ENCODE measurements around the gene GID8. TPM values are rescaled to one million over a fixed set of nuclear protein-coding genes. Genes with fewer than 3 reads are reported as not detected.

Gene GID8
- total and polyA plus RNA-seq, 9 of the 15 experiments (the other 6 are each of a cell fraction or from before 2014, with no cell fraction given): 7.5 to 31.6 (median 22.2) TPM

GRCh38 chr20:62969179-62969760 lies 31.3 kb downstream of the GID8 start (continued):
- TF ChIP-seq MAZ (CRISPR knock-in tag; conservative IDR thresholded peaks at IDR 0.05 in 1 of 2, IDR thresholded peaks at IDR 0.05 in 1 of 2): no peak
- no peak for TF ChIP-seq SIN3A (IDR thresholded peaks at IDR 0.05; ENCODE audit: borderline replicate concordance in 2 of 2, control insufficient read depth in 1 of 2, low read depth in 2 of 2, low read length in 2 of 2)
- TF ChIP-seq HOMEZ (CRISPR knock-in tag; IDR thresholded peaks at IDR 0.05): no peak
- TF ChIP-seq U2AF2 (optimal IDR thresholded peaks at IDR 0.05; ENCODE audit: low read depth, low read length): no peak

- intact Hi-C loops (cut with micrococcal nuclease) (no loop called here), in situ Hi-C loops (cut with MboI) (no loop called here)
- H3K4me1 ChIP-seq (replicated peaks in 1 of 2; ENCODE audit: control insufficient read depth in 2 of 2, insufficient read depth in 2 of 2, low read length in 2 of 2): peaks cover 0 to 47% of the 10 kb centered on the region in 2 experiments; a peak in 3 of 5 replicates
- FAIRE-seq: no peak
- H3K27me3 ChIP-seq (ENCODE audit: control insufficient read depth in 2 of 2, insufficient read depth in 2 of 2, low read length in 2 of 2): peaks cover 34 to 94% of the 10 kb centered on the region in 2 experiments
- H4K20me1 ChIP-seq (replicated peaks; ENCODE audit: control insufficient read depth, insufficient read depth, low read length): peaks cover 3% of the 10 kb centered on the region; the same call in 1 of the 2 replicates
- no peak overlapping the region for H2AFZ ChIP-seq (ENCODE audit: low read depth, low read length)
- no peak overlapping the region for H3K27ac ChIP-seq (ENCODE audit: extremely low read depth, low read depth, low read length)
- no peaks in the 10 kb centered on the region for H3K9me3 ChIP-seq (replicated peaks; ENCODE audit: control insufficient read depth, insufficient read depth, low read depth, low read length)
- H3K4me3 ChIP-seq: no peak overlapping the region
- ChIA-PET POLR2A (interaction anchor here (0.7 to 1.0 kb wide), 2 partner anchors 34 to 44 kb away, joined by 3 to 5 read pairs; no protein-coding TSS in a partner anchor), CTCF (ENCODE audit: low intra/inter-chr PET ratio) (no interaction called here)
- DNase-seq (ENCODE audit: extremely low read depth in 1 of 4, low spot score in 3 of 4): no peak
- BruUV-seq (replicated peaks): no TSS peak
- no peaks in the 10 kb centered on the region for H3K9me1 ChIP-seq (ENCODE audit: control insufficient read depth, insufficient read depth, low read length)
- ATAC-seq: no peak
- no peaks in the 10 kb centered on the region for H3K36me3 ChIP-seq (ENCODE audit: control insufficient read depth, insufficient read depth, low read length)
- 4% methylated on average over 6 of the region's 8 CpGs for WGBS (ENCODE audit: insufficient coverage, low coverage, missing lambda C conversion rate)
- H3K9ac ChIP-seq (ENCODE audit: insufficient read depth in 1 of 2, low read depth in 2 of 2, low read length in 2 of 2): no peak overlapping the region
- H3K79me2 ChIP-seq (ENCODE audit: control insufficient read depth, insufficient read depth, low read length): no peaks in the 10 kb centered on the region
- H3K4me2 ChIP-seq (ENCODE audit: insufficient read depth, low read length): no peak overlapping the region
- TF ChIP-seq ZFX (CRISPR knock-in tag; IDR thresholded peaks at IDR 0.05) (no peak), ZBTB8A (IDR thresholded peaks at IDR 0.05; ENCODE audit: partially characterized antibody) (no peak), TARDBP (IDR thresholded peaks at IDR 0.05) (no peak), ZNF79 (CRISPR knock-in tag; IDR thresholded peaks at IDR 0.05; ENCODE audit: low read depth) (no peak), NR2C1 (IDR thresholded peaks at IDR 0.05) (no peak), NR2C1 (tag; IDR thresholded peaks at IDR 0.05) (no peak), HCFC1 (IDR thresholded peaks at IDR 0.05; ENCODE audit: low read depth, low read length) (no peak), ZNF184 (CRISPR knock-in tag; IDR thresholded peaks at IDR 0.05) (no peak), ZNF253 (CRISPR knock-in tag; conservative IDR thresholded peaks at IDR 0.05) (no peak), PCBP1 (IDR thresholded peaks at IDR 0.05; ENCODE audit: low read depth, low read length, poor library complexity, severe bottlenecking) (no peak), HNRNPH1 (optimal IDR thresholded peaks at IDR 0.05; ENCODE audit: low read depth, low read length) (no peak), ASH1L (IDR thresholded peaks at IDR 0.05; ENCODE audit: borderline replicate concordance, low read depth, partially characterized antibody) (no peak), CEBPB (tag; IDR thresholded peaks at IDR 0.05) (no peak), CBX5 (IDR thresholded peaks at IDR 0.05; ENCODE audit: borderline replicate concordance, low read depth) (no peak), TFAM (CRISPR knock-in tag; conservative IDR thresholded peaks at IDR 0.05) (no peak)
- TF ChIP-seq, protein P1, sequence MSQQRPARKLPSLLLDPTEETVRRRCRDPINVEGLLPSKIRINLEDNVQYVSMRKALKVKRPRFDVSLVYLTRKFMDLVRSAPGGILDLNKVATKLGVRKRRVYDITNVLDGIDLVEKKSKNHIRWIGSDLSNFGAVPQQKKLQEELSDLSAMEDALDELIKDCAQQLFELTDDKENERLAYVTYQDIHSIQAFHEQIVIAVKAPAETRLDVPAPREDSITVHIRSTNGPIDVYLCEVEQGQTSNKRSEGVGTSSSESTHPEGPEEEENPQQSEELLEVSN (IDR thresholded peaks at IDR 0.05; ENCODE audit: borderline replicate concordance in 1 of 2, extremely low read depth in 1 of 2, insufficient read depth in 1 of 2, insufficient read length in 1 of 2, low read depth in 1 of 2, low read length in 1 of 2, poor library complexity in 1 of 2, severe bottlenecking in 1 of 2): no peak
These were observed 32.0 kb downstream of the GID8 start for GRCh38 chr20:62969939-62970306.
